Midbrain (tissue), 1 donor: ENCODE data around the gene FGF21.
"Not testable (repeated sequence)": the region's sequence is repeated elsewhere in the genome, so short reads cannot be mapped to it uniquely, and the experiment has no call there.

Source experiments
- DNase-seq: peaks from one replicate; lab custom pipeline; 2025; lab: John Stamatoyannopoulos, UW

Gene FGF21

GRCh38 chr19:48751845-48752495, 3.4 kb upstream of the FGF21 start:
- DNase-seq: no peak

DNA sequence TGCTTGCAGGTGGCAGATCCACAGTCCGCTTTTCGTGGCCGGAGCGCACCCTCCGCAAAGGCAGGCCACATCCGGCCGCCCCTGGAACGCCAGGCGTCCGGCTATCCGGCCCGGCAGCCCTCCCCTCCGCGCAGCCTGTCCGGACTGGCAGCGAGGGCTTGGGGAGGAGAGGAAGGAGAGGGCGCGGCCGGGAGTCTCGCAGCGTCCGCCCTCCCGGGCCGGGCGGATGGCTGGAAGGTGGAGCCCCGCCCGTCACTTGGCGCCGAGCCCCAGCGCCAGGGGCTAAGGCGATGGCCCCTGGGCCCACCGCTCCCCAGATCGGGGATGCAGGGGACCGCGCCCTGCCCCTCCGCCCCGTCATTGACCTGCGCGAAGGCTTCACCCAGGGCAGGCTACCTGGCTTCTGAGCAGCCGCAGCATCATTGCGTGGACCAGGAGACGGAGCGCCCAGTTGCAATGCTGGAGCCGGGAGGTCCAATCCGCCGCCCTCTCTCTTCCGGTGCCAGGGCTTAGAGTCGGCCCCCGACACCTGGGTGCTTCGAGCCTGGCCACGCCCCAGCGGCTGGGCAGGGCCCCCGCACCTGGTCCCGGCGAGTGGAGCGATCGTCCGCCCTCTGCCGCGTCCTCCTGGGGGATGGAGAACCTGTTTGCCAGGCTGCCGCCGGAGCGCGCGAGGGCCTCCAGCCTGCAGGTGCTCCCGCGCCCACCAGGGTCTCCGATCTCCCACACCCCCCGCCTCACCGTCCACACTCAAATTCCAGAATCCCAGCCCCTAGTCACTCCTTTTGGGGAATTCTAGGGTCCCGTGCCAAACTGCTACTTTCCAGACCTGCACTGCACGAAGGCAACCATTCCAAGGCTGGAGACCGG, 2.6 kb upstream of the FGF21 start, which contains the start of gene FUT1:
FUT1 (minus strand) TSS at position 146 of the 870 bp plus-strand sequence. CDS start 1,360 bp downstream, outside the sequence.
- no peak for DNase-seq

DNA sequence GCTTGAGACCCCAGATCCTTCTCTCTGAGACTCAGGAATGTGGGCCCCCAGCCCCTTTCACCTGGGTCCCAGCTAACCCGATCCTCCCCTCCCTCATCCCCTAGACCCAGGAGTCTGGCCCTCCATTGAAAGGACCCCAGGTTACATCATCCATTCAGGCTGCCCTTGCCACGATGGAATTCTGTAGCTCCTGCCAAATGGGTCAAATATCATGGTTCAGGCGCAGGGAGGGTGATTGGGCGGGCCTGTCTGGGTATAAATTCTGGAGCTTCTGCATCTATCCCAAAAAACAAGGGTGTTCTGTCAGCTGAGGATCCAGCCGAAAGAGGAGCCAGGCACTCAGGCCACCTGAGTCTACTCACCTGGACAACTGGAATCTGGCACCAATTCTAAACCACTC, 463 bp downstream of the FGF21 start:
- no peak for DNase-seq

- no peak for DNase-seq
These were observed 888 bp downstream of the FGF21 start for GRCh38 chr19:48756212-48756611.

GRCh38 chr19:48756686-48757085, 1.4 kb downstream of the FGF21 start:
- DNase-seq: no peak

- DNase-seq: no peak
These were observed 1.9 kb downstream of the FGF21 start for GRCh38 chr19:48757089-48757675.

- DNase-seq: no peak
These were observed 2.4 kb downstream of the FGF21 start for GRCh38 chr19:48757741-48758144.

GRCh38 chr19:48760504-48761205, 5.3 kb downstream of the FGF21 start:
- DNase-seq: no peak

DNA sequence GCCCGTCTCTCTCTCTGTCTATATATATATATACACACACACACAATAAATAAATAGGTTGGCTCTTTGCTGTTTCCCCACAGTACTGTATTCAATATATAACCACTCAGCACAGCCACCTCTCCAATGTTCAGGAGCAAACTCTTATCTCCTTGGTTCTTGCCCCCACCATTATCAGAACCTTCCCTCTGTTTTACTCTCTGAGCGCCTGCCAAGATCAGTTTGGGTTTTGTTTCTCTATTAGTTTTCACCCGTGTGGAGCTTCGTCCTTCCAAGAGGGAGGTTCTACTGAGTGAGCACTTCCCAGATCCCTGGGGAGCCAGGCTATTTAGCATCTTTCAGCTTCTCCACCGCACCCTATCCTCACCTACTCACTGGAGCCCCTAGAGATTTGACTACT, 10.5 kb downstream of the FGF21 start:
- not testable (repeated sequence) for DNase-seq

DNA sequence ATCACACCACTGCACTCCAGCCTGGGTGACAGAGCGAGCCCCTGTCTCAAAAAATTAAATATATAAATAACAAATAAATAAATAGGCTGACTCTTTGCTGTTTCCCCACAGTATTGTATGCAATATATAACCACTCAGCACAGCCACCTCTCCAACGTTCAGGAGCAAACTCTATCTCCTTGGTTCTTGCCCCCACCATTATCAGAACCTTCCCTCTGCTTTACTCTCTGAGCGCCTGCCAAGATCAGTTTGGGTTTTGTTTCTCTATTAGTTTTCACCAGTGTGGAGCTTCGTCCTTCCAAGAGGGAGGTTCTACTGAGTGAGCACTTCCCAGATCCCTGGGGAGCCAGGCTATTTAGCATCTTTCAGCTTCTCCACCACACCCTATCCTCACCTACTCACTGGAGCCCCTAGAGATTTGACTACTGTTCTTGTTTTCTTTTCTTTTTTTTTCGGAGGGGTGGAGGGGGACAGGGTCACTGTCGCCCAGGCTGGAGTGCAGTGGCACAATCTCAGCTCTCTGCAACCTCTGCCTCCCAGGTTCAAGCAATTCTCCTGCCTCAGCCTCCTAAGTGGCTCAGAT, 12.9 kb downstream of the FGF21 start:
- not testable (repeated sequence) for DNase-seq

- DNase-seq: no peak
These were observed 13.8 kb downstream of the FGF21 start for GRCh38 chr19:48768994-48769713.

- DNase-seq: no peak
These were observed 14.9 kb downstream of the FGF21 start for GRCh38 chr19:48770266-48770665.

GRCh38 chr19:48770734-48771472, 15.6 kb downstream of the FGF21 start:
- no peak for DNase-seq

- DNase-seq: no peak
These were observed 17.2 kb downstream of the FGF21 start for GRCh38 chr19:48772503-48772953.

DNA sequence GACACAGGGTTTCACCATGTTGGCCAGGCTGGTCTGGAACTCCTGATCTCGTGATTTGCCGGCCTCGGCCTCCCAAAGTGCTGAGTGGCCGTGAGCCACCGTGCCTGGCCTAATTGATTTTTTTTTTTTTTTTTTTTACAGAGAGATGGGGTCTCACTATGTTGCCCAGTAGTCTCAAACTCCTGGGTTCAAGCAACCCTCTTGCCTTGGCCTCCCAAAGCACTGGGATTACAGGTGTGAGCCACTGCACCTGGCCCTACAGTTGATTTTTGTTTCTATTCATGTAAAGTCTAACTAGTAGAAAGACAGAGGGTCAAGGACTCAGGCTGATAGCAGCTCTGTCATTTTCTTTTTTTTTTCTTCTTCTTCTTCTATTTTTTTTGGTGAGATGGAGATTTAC, 21.8 kb downstream of the FGF21 start:
- DNase-seq: no peak

DNA sequence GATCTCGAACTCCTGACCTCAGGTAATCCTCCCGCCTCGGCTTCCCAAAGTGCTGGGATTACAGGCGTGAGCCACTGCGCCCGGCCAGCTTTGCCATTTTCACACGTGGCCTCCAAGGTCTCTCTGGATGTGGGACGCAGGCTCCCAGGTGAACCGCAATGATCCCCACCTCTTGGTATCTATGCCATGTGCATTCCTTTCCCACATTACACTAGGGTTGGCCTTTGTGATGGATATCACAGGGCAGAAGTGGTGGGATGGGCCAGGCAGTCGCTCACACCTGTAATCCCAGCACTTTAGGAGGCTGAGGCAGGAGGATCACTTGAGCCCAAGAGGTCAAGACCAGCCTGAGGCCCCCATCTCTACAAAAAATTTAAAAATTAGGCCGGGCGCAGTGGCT, 22.4 kb downstream of the FGF21 start:
- no peak for DNase-seq

GRCh38 chr19:48779636-48780035, 24.3 kb downstream of the FGF21 start:
- no peak for DNase-seq

DNA sequence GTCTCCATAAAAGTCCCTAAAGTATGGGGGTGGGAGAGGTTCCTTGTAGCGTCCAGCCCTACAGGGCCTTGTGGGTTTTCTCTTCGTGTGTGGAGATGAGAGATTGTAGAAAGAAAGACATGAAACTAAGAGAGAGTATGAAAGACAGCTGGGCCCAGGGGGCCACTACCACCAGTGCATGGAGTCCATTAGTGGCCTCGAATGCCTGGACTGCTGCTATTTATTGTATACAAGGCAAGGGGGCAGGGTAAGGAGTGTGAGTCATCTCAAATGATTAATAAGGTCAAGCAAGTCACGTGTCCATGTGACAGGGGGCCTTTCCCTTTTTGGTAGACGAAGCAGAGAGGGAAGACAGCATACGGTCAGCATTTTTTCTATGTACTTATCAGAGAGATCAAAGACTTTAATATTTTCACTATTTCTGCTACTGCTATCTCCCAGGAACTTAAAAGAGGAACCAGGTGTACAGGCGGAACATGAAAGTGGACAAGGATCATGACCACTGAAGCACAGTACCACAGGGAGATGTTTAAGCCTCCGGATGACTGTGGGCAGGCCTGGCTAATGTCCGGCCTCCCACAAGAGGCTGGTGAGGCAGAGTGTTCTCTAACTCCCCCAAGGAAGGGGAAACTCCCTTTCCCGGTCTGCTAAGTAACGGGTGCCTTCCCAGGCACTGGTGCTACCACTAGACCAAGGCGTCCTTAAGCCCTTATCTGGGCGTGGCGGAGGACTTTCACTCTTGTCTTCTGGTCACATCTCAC, 25.5 kb downstream of the FGF21 start:
- no peak for DNase-seq

DNA sequence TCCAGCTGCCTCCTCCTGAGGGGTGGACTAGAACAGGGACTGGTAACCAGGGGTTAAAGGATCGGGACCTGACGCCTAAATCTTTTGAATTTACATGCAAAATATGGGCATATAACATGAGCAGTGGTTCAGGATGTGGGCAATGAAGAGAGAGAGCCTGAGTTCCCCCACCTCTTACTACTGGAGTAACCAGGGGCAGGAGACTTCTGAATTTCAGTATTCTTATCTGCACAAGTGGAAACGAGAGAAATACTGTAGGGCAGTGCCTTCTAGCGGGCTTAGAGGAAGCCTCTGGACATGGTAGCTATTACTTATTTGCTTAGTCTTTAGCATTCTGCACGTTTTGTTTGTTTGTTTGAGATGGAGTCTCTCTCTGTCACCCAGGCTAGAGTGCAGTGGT, 29.2 kb downstream of the FGF21 start:
- DNase-seq: no peak

DNA sequence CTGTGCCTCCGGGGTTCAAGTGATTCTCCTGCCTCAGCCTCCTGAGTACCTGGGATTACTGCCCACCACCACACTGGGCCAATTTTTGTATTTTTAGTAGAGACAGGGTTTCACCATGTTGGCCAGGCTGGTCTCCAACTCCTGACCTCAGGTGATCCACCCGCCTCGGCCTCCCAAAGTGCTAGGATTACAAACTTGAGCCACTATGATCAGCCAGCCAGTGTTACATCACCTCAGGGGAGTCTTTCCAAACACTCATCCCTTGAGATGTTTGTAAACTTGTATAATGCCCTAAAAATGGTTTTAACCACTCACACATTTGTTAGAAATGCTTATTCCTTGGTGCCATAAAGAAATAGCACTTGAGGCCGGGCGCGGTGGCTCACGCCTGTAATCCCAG, 31.1 kb downstream of the FGF21 start:
- not testable (repeated sequence) for DNase-seq
